ENCODE measurements around the gene VSNL1.

VSNL1 gene

GRCh38 chr2:17581831-17582230, 41.3 kb downstream of the VSNL1 start:
- WGBS, 2 donors (ENCODE audit: extremely low coverage in 2 of 2, insufficient read length in 2 of 2, insufficient replicate concordance in 1 of 2) = no CpG with 5 or more reads among the region's 2 CpGs
- Histone ChIP-seq H2BK12ac (ENCODE audit: low read length) (no peak overlapping the region), H2BK120ac (ENCODE audit: low read depth, low read length) (no peak overlapping the region), H2AK5ac (ENCODE audit: low read depth, low read length) (no peak overlapping the region), H4K8ac (ENCODE audit: low read depth, low read length) (no peak overlapping the region), H3K36me3 (replicated peaks in 1 of 2; ENCODE audit: control insufficient read depth in 2 of 2, insufficient read depth in 2 of 2, low read length in 2 of 2) (no peaks in the 10 kb centered on the region), H3K27ac (replicated peaks; ENCODE audit: low read length) (no peak overlapping the region), H4K91ac (ENCODE audit: low read depth, low read length, poor library complexity) (no peak overlapping the region), H3K9me3 (replicated peaks in 1 of 2; ENCODE audit: control insufficient read depth in 2 of 2, insufficient read depth in 1 of 2, low read depth in 1 of 2, low read length in 2 of 2) (no peaks in the 10 kb centered on the region), H3K79me1 (ENCODE audit: low read depth, low read length) (no peaks in the 10 kb centered on the region), H2AFZ (ENCODE audit: low read length) (no peak overlapping the region), H3K27me3 (ENCODE audit: control insufficient read depth in 3 of 3, insufficient read depth in 3 of 3, low read depth in 1 of 3, low read length in 3 of 3) (no peaks in the 10 kb centered on the region), H3K14ac (ENCODE audit: low read length) (no peak overlapping the region), H3K18ac (ENCODE audit: low read length) (no peak overlapping the region), H3K4me2 (ENCODE audit: insufficient read depth, low read length, poor library complexity, severe bottlenecking) (no peak overlapping the region), H3K4me1 (ENCODE audit: control insufficient read depth in 2 of 2, insufficient read depth in 1 of 2, low read depth in 1 of 2, low read length in 2 of 2) (no peaks in the 10 kb centered on the region), H3K4me3 (ENCODE audit: low read length in 2 of 2) (no peak overlapping the region), H2BK5ac (ENCODE audit: low read length) (no peak overlapping the region), H3K9ac (ENCODE audit: low read depth, low read length, poor library complexity) (no peak overlapping the region), H3K23ac (ENCODE audit: low read depth, low read length, poor library complexity) (no peak overlapping the region), H3K4ac (ENCODE audit: low read length) (no peak overlapping the region), H2BK15ac (ENCODE audit: low read length) (no peak overlapping the region)
- DNase-seq (ENCODE audit: low spot score) = no peak

GRCh38 chr2:17583166-17583565, 42.7 kb downstream of the VSNL1 start:
- H3K4ac ChIP-seq (ENCODE audit: low read length) = no peak overlapping the region
- H2BK15ac ChIP-seq (ENCODE audit: low read length) = no peak overlapping the region
- H2BK120ac ChIP-seq (ENCODE audit: low read depth, low read length) = no peak overlapping the region
- no peaks in the 10 kb centered on the region for H3K4me1 ChIP-seq (ENCODE audit: control insufficient read depth in 2 of 2, insufficient read depth in 1 of 2, low read depth in 1 of 2, low read length in 2 of 2)
- H4K91ac ChIP-seq (ENCODE audit: low read depth, low read length, poor library complexity) = no peak overlapping the region
- no peak overlapping the region for H3K23ac ChIP-seq (ENCODE audit: low read depth, low read length, poor library complexity)
- H3K27ac ChIP-seq (replicated peaks; ENCODE audit: low read length) = no peak overlapping the region
- no peak overlapping the region for H3K4me3 ChIP-seq (ENCODE audit: low read length in 2 of 2)
- no peak overlapping the region for H3K14ac ChIP-seq (ENCODE audit: low read length)
- H2AFZ ChIP-seq (ENCODE audit: low read length) = no peak overlapping the region
- H4K8ac ChIP-seq (ENCODE audit: low read depth, low read length) = no peak overlapping the region
- WGBS, 2 donors (ENCODE audit: extremely low coverage in 2 of 2, insufficient read length in 2 of 2, insufficient replicate concordance in 1 of 2) = no CpG with 5 or more reads among the region's 2 CpGs
- no peak overlapping the region for H2BK5ac ChIP-seq (ENCODE audit: low read length)
- H2BK12ac ChIP-seq (ENCODE audit: low read length) = no peak overlapping the region
- no peak overlapping the region for H2AK5ac ChIP-seq (ENCODE audit: low read depth, low read length)
- H3K27me3 ChIP-seq (ENCODE audit: control insufficient read depth in 3 of 3, insufficient read depth in 3 of 3, low read depth in 1 of 3, low read length in 3 of 3) = no peaks in the 10 kb centered on the region
- no peaks in the 10 kb centered on the region for H3K79me1 ChIP-seq (ENCODE audit: low read depth, low read length)
- no peaks in the 10 kb centered on the region for H3K9me3 ChIP-seq (replicated peaks in 1 of 2; ENCODE audit: control insufficient read depth in 2 of 2, insufficient read depth in 1 of 2, low read depth in 1 of 2, low read length in 2 of 2)
- no peak for DNase-seq (ENCODE audit: low spot score)
- no peak overlapping the region for H3K4me2 ChIP-seq (ENCODE audit: insufficient read depth, low read length, poor library complexity, severe bottlenecking)
- H3K18ac ChIP-seq (ENCODE audit: low read length) = no peak overlapping the region
- no peak overlapping the region for H3K9ac ChIP-seq (ENCODE audit: low read depth, low read length, poor library complexity)
- H3K36me3 ChIP-seq (replicated peaks in 1 of 2; ENCODE audit: control insufficient read depth in 2 of 2, insufficient read depth in 2 of 2, low read length in 2 of 2) = no peaks in the 10 kb centered on the region

- no peak overlapping the region for H3K27ac ChIP-seq (replicated peaks; ENCODE audit: low read length)
These were observed 43.1 kb downstream of the VSNL1 start for GRCh38 chr2:17583646-17584045.

GRCh38 chr2:17584689-17585088, 44.2 kb downstream of the VSNL1 start:
- Histone ChIP-seq H2BK5ac (ENCODE audit: low read length) (no peak overlapping the region), H3K27ac (replicated peaks; ENCODE audit: low read length) (no peak overlapping the region), H3K27me3 (ENCODE audit: control insufficient read depth in 3 of 3, insufficient read depth in 3 of 3, low read depth in 1 of 3, low read length in 3 of 3) (no peaks in the 10 kb centered on the region), H2BK120ac (ENCODE audit: low read depth, low read length) (no peak overlapping the region), H3K9ac (ENCODE audit: low read depth, low read length, poor library complexity) (no peak overlapping the region), H2BK12ac (ENCODE audit: low read length) (no peak overlapping the region), H3K4ac (ENCODE audit: low read length) (no peak overlapping the region), H4K8ac (ENCODE audit: low read depth, low read length) (no peak overlapping the region), H2AK5ac (ENCODE audit: low read depth, low read length) (no peak overlapping the region), H3K4me1 (ENCODE audit: control insufficient read depth in 2 of 2, insufficient read depth in 1 of 2, low read depth in 1 of 2, low read length in 2 of 2) (no peaks in the 10 kb centered on the region), H3K14ac (ENCODE audit: low read length) (no peak overlapping the region), H3K4me3 (ENCODE audit: low read length in 2 of 2) (no peak overlapping the region), H3K9me3 (replicated peaks in 1 of 2; ENCODE audit: control insufficient read depth in 2 of 2, insufficient read depth in 1 of 2, low read depth in 1 of 2, low read length in 2 of 2) (no peaks in the 10 kb centered on the region), H3K4me2 (ENCODE audit: insufficient read depth, low read length, poor library complexity, severe bottlenecking) (no peak overlapping the region), H4K91ac (ENCODE audit: low read depth, low read length, poor library complexity) (no peak overlapping the region), H2AFZ (ENCODE audit: low read length) (no peak overlapping the region), H3K18ac (ENCODE audit: low read length) (no peak overlapping the region), H3K23ac (ENCODE audit: low read depth, low read length, poor library complexity) (no peak overlapping the region), H3K79me1 (ENCODE audit: low read depth, low read length) (no peaks in the 10 kb centered on the region), H3K36me3 (replicated peaks in 1 of 2; ENCODE audit: control insufficient read depth in 2 of 2, insufficient read depth in 2 of 2, low read length in 2 of 2) (no peaks in the 10 kb centered on the region), H2BK15ac (ENCODE audit: low read length) (no peak overlapping the region)
- no peak for DNase-seq (ENCODE audit: low spot score)
- WGBS, 2 donors (ENCODE audit: extremely low coverage in 2 of 2, insufficient read length in 2 of 2, insufficient replicate concordance in 1 of 2) = no CpG with 5 or more reads among the region's 4 CpGs

More at GRCh38 chr2:17583646-17584045, 43.1 kb downstream of the VSNL1 start:
- no peak overlapping the region for H4K91ac ChIP-seq (ENCODE audit: low read depth, low read length, poor library complexity)
- H3K23ac ChIP-seq (ENCODE audit: low read depth, low read length, poor library complexity) = no peak overlapping the region
- no peak overlapping the region for H2BK5ac ChIP-seq (ENCODE audit: low read length)
- H2AFZ ChIP-seq (ENCODE audit: low read length) = no peak overlapping the region
- H3K4me3 ChIP-seq (ENCODE audit: low read length in 2 of 2) = no peak overlapping the region
- H3K27me3 ChIP-seq (ENCODE audit: control insufficient read depth in 3 of 3, insufficient read depth in 3 of 3, low read depth in 1 of 3, low read length in 3 of 3) = no peaks in the 10 kb centered on the region
- H3K9ac ChIP-seq (ENCODE audit: low read depth, low read length, poor library complexity) = no peak overlapping the region
- no CpG with 5 or more reads among the region's 3 CpGs for WGBS, 2 donors (ENCODE audit: extremely low coverage in 2 of 2, insufficient read length in 2 of 2, insufficient replicate concordance in 1 of 2)
- no peak overlapping the region for H3K14ac ChIP-seq (ENCODE audit: low read length)
- no peaks in the 10 kb centered on the region for H3K36me3 ChIP-seq (replicated peaks in 1 of 2; ENCODE audit: control insufficient read depth in 2 of 2, insufficient read depth in 2 of 2, low read length in 2 of 2)
- no peaks in the 10 kb centered on the region for H3K9me3 ChIP-seq (replicated peaks in 1 of 2; ENCODE audit: control insufficient read depth in 2 of 2, insufficient read depth in 1 of 2, low read depth in 1 of 2, low read length in 2 of 2)
- no peak for DNase-seq (ENCODE audit: low spot score)
- no peak overlapping the region for H4K8ac ChIP-seq (ENCODE audit: low read depth, low read length)
- no peak overlapping the region for H2AK5ac ChIP-seq (ENCODE audit: low read depth, low read length)
- no peak overlapping the region for H2BK15ac ChIP-seq (ENCODE audit: low read length)
- H3K18ac ChIP-seq (ENCODE audit: low read length) = no peak overlapping the region
- no peak overlapping the region for H2BK12ac ChIP-seq (ENCODE audit: low read length)
- H3K79me1 ChIP-seq (ENCODE audit: low read depth, low read length) = no peaks in the 10 kb centered on the region
- no peaks in the 10 kb centered on the region for H3K4me1 ChIP-seq (ENCODE audit: control insufficient read depth in 2 of 2, insufficient read depth in 1 of 2, low read depth in 1 of 2, low read length in 2 of 2)
- no peak overlapping the region for H3K4me2 ChIP-seq (ENCODE audit: insufficient read depth, low read length, poor library complexity, severe bottlenecking)
- no peak overlapping the region for H2BK120ac ChIP-seq (ENCODE audit: low read depth, low read length)
- H3K4ac ChIP-seq (ENCODE audit: low read length) = no peak overlapping the region

All from neuronal stem cell (in vitro differentiated cells).